ENCODE measurements around the gene PM20D1.

DNA sequence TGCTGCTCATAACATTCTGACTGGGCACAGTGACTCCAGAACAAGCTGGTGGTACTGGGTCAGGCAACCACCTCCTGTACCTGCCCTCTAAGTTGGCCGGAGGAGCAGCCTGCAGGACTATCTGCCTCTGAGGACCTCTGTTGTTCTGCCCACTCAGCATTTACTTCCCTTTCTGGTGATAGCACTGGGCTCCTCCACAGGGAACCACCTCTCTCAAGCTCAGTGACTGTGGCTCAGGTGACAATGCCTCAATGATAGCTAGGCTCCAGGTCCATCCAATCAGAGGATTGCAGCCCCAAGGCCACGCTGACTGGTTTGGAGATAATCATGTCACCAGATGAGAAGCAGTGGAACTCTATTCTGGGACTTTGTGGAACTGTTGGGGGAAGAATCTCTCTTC lies 52.8 kb downstream of the PM20D1 start:
- no peak for TF ChIP-seq CTCF (IDR thresholded peaks at IDR 0.05)
- no peak for TF ChIP-seq ZFX (IDR thresholded peaks at IDR 0.05; ENCODE audit: borderline replicate concordance)

All from 22Rv1 (cell line).